ENCODE data around the gene ABCF1.

DNA sequence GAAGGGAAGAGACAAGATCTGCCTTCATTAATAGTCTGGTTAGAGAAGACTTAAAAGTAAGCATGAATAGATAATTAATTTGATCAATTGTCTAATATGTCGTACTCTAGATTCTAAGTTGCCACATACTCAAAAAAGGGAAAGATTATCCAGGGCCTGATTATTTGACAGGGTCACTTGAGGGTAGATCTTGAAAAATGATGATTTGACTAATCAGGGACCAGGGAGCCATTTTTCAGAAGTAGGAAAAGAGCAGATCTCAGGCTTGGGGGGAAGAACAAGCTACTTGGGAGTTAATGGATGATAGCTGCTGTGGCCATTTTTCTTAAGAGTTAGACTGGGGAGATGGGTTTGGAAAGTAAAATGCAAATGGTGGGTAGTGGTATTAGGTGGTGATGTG, 21.0 kb downstream of the ABCF1 start:
- TF ChIP-seq SP1 (IDR thresholded peaks at IDR 0.05) (no peak), RXRA (IDR thresholded peaks at IDR 0.05) (no peak), JUND (IDR thresholded peaks at IDR 0.05) (no peak), HNF4G (IDR thresholded peaks at IDR 0.05) (no peak), TAF1 (conservative IDR thresholded peaks at IDR 0.05) (no peak), FOXA1 (IDR thresholded peaks at IDR 0.05) (no peak)
- TF ChIP-seq, protein P1, sequence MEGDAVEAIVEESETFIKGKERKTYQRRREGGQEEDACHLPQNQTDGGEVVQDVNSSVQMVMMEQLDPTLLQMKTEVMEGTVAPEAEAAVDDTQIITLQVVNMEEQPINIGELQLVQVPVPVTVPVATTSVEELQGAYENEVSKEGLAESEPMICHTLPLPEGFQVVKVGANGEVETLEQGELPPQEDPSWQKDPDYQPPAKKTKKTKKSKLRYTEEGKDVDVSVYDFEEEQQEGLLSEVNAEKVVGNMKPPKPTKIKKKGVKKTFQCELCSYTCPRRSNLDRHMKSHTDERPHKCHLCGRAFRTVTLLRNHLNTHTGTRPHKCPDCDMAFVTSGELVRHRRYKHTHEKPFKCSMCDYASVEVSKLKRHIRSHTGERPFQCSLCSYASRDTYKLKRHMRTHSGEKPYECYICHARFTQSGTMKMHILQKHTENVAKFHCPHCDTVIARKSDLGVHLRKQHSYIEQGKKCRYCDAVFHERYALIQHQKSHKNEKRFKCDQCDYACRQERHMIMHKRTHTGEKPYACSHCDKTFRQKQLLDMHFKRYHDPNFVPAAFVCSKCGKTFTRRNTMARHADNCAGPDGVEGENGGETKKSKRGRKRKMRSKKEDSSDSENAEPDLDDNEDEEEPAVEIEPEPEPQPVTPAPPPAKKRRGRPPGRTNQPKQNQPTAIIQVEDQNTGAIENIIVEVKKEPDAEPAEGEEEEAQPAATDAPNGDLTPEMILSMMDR (IDR thresholded peaks at IDR 0.05; ENCODE audit: low read depth, low read length, missing input control) = no peak
- TF ChIP-seq, protein P2, sequence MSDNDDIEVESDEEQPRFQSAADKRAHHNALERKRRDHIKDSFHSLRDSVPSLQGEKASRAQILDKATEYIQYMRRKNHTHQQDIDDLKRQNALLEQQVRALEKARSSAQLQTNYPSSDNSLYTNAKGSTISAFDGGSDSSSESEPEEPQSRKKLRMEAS (IDR thresholded peaks at IDR 0.05) = no peak

All from liver (tissue), 3 donors.